Subcutaneous adipose tissue (tissue), 4 donors: ENCODE data around the gene HIVEP3. TPM values are rescaled to one million over a fixed set of nuclear protein-coding genes. Genes with fewer than 3 reads are reported as not detected.

Experiments
- total RNA-seq, 4 donors: library from RNA; depleted of rRNA; stranded (reverse); fragments of >200 nt; gene quantifications; one replicate each; pipeline ENCODE4 v1.1.0, GENCODE V29; 2016
- TF ChIP-seq, protein P1 (sequence below): fragments of 450-650 bp; IDR thresholded peaks from one replicate; pipeline ENCODE4 v1.5.1; 2016; ENCODE audit warnings: low read depth, mild to moderate bottlenecking, control low read depth, antibody characterized with exemption, moderate library complexity

Gene HIVEP3
- total RNA-seq, 4 donors from 2014 or later: 2.4 to 9.6 (median 5.0) TPM

DNA sequence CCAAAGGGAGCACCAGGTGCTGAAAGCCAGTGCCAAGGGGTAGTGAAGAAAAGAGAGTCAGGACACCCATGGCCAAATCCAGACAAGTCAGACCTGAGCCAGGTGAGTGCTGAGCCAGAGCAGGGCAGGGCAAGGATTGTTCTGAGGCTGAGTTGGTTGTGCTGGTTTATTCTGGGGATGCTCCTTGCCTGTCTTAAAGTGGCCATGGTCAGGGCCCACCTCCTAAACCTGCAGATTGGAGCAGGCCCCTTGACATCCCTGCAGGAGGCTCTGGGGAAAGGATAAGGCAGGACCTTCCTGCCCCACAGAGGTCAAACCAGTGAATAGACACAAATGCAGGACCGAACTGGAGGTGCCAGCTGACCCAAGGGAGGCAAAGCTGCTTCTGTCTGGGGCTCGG lies 138.4 kb downstream of the HIVEP3 start:
- TF ChIP-seq, protein P1, sequence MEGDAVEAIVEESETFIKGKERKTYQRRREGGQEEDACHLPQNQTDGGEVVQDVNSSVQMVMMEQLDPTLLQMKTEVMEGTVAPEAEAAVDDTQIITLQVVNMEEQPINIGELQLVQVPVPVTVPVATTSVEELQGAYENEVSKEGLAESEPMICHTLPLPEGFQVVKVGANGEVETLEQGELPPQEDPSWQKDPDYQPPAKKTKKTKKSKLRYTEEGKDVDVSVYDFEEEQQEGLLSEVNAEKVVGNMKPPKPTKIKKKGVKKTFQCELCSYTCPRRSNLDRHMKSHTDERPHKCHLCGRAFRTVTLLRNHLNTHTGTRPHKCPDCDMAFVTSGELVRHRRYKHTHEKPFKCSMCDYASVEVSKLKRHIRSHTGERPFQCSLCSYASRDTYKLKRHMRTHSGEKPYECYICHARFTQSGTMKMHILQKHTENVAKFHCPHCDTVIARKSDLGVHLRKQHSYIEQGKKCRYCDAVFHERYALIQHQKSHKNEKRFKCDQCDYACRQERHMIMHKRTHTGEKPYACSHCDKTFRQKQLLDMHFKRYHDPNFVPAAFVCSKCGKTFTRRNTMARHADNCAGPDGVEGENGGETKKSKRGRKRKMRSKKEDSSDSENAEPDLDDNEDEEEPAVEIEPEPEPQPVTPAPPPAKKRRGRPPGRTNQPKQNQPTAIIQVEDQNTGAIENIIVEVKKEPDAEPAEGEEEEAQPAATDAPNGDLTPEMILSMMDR: no peak

DNA sequence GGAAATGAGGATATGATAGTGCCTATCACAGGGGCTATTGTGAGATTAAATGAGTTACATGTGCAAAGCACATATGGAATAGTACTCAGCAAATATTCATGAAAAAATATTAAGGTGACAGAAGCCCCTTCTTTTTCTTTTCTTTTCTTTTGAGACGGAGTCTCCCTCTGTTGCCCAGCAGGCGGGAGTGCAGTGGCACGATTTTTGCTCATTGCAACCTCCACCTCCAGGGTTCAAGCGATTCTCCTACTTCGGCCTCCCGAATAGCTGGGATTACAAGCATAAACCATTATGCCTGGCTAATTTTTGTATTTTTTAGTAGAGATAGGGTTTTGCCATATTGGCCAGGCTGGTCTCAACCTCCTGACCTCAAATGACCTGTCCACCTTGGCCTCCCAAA lies 139.4 kb downstream of the HIVEP3 start:
- TF ChIP-seq, protein P1: no peak

DNA sequence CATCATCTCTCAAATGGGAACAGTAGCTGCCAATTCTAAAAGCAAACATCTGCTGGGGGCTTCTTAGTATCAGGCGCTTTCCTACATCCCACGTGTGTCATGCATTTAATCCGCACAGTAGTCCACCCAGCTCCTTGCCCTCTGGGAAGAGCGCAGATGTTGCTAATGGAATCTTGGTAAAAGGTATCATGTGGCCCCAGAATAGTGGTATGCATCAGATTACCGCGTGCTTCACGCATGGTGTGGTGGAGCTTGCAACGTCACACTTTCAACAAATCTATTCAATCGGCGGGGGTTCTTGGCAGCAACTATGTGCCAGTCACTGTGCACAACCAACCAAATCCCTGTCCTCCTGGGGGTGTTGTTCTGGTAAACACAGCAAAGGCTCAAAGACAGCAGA lies 141.0 kb downstream of the HIVEP3 start:
- TF ChIP-seq, protein P1: no peak

DNA sequence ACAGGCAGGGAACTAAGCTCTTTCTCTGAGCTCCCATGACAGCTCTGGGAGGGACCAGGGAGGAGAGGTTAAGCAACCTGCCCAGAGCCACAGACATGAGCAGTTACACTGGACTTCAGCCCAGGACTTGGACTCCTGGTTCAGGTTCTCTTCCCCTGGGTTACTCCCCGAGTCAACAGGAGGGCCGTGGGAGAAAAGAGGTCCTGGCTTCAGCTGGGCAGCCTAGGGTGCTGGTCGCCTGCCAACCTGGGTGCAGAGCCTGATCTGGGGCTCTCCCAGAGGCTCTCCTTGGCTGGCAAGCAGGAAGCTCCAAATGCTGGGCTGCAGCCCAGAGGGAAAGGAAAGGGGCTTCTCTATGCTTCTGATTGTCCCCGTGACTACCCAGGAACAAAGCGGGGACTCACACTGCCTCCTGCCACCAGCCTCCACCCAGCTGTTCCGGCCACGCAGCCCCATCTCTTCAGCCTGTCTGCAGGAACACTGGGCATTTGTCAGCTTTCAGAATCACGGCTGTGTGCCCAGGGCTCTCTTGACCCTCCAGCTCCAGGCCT lies 141.8 kb downstream of the HIVEP3 start:
- TF ChIP-seq, protein P1: no peak

DNA sequence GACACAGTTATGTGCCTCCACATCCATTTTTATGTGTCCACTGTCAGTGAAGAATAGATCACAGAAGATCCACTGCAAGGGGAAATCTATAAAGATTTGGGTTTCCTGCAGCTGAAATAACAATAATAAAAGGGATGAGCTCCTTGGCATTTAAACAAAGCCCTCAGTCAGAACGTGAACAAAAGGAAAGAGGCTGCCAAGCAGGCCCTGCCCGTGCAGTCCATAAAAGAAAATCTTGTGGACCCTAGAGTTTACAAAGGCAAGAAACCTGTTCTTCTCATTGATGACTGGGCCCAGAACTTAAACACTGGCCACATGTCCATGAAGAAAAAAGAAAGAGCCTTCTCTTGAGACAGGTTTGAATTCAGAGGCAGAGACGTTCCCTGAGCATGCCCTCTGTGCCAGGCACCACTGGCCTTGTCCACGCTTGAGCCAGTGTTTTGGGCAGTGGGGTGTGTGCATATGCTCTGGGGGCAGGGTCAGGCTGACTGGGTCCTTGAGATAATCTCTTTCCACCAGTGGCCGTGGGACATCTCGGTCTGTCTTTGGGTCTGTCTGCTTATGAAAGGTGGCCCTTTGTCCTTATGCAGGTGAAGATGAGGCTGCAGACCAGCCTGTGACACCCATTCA lies 142.7 kb downstream of the HIVEP3 start:
- TF ChIP-seq, protein P1: no peak

DNA sequence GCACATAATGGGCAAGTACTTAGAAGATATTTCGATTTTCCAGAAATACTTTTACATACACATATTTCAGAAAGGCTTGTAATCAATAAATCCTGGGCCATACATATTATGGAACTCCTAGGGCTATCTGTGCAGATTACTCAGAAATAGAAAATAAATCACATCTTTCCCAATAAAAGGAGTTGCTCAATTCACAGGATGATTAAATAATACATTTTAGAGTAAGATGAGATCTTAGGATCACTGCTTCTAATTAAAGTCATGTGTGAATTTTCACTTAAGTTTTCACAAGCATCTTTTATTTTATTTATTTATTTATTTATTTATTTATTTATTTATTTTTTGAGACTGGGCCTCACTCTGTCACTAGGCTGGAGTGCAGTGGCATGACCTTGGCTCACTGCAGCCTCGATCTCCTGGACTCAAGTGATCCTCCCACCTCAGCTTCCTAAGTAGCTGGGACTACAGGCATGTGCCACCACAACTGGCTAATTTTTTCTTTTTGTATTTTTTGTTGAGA lies 144.2 kb downstream of the HIVEP3 start:
- TF ChIP-seq, protein P1: no peak

DNA sequence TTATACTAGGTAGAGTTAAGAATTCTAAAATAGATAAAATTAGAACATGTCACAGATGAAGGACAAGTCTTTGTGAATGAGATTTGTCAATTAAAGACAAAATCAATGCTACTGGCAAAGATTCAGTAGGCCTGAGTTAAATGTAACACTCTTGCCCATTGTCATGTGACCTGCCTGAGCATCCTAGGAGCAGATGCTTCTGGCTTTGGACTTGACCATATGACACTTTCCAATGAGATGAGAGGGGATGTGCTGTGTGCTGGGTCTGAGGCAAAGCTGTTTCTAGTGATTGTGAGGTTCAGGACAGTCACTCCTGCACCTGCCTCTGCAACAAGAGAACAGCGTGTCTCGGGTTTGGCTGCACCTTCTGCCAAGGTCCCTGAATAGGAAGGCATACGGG lies 144.9 kb downstream of the HIVEP3 start:
- TF ChIP-seq, protein P1: no peak
